HepG2 (cell line): ENCODE data around the gene TTLL10. TPM values are rescaled to one million over a fixed set of nuclear protein-coding genes. Genes with fewer than 3 reads are reported as not detected.

Source experiments
- FOXK2 ChIP-seq: fragments of 450-650 bp; IDR thresholded peaks from 2 replicates; pipeline ENCODE4 v1.6.1; 2016
- GFI1 ChIP-seq: sonication (generic); formaldehyde crosslinking; IDR thresholded peaks from 2 replicates; pipeline ENCODE4 v1.5.0; 2020; ENCODE audit warnings: missing genetic modification reagents, mild to moderate bottlenecking, borderline replicate concordance
- MED8 ChIP-seq: sonication (generic); formaldehyde crosslinking; IDR thresholded peaks from 2 replicates; pipeline ENCODE4 v1.8.1; 2023; ENCODE audit warnings: mild to moderate bottlenecking, missing genetic modification reagents; ENCODE audit not compliant: insufficient replicate concordance
- PHF8 ChIP-seq: sonication (generic); formaldehyde crosslinking; IDR thresholded peaks from 2 replicates; pipeline ENCODE4 v1.5.0; 2020; ENCODE audit warnings: missing genetic modification reagents
- REPIN1 ChIP-seq: sonication (generic); formaldehyde crosslinking; IDR thresholded peaks from 2 replicates; pipeline ENCODE4 v1.8.0; 2022; ENCODE audit warnings: missing genetic modification reagents, low read depth, mild to moderate bottlenecking, borderline replicate concordance
- SRY ChIP-seq: sonication (generic); formaldehyde crosslinking; IDR thresholded peaks from 2 replicates; pipeline ENCODE4 v1.8.0; 2022; ENCODE audit warnings: mild to moderate bottlenecking, missing genetic modification reagents
- TCF7 ChIP-seq: sonication (generic); IDR thresholded peaks from 2 replicates; pipeline ENCODE4 v1.6.1; 2016; ENCODE audit warnings: antibody characterized with exemption, low read depth
- XRCC5 ChIP-seq: fragments of 200-400 bp; formaldehyde crosslinking; optimal IDR thresholded peaks from 2 replicates; pipeline ENCODE3; 2017; ENCODE audit warnings: mild to moderate bottlenecking, low read length
- ZBTB7A ChIP-seq: sonication (generic); formaldehyde crosslinking; IDR thresholded peaks from 2 replicates; pipeline ENCODE4 v1.8.0; 2022; ENCODE audit warnings: mild to moderate bottlenecking, missing genetic modification reagents
- ZC3H4 ChIP-seq: sonication (generic); formaldehyde crosslinking; IDR thresholded peaks from 2 replicates; pipeline ENCODE4 v1.4.0; 2020; ENCODE audit warnings: missing genetic modification reagents, borderline replicate concordance
- ZKSCAN1 ChIP-seq: fragments of 150-350 bp; IDR thresholded peaks from 2 replicates; pipeline ENCODE4 v1.6.1; 2014; ENCODE audit warnings: low read length
- ZNF431 ChIP-seq: sonication (generic); formaldehyde crosslinking; IDR thresholded peaks from 2 replicates; pipeline ENCODE4 v1.9.0; 2022; ENCODE audit warnings: missing genetic modification reagents, low read depth, mild to moderate bottlenecking, borderline replicate concordance
- ZNF607 ChIP-seq: sonication (generic); formaldehyde crosslinking; IDR thresholded peaks from 2 replicates; pipeline ENCODE4 v1.5.1; 2020; ENCODE audit warnings: missing genetic modification reagents, mild to moderate bottlenecking, borderline replicate concordance
- ZNF75D ChIP-seq: sonication (generic); formaldehyde crosslinking; IDR thresholded peaks from 2 replicates; pipeline ENCODE4 v1.8.1; 2023; ENCODE audit warnings: missing genetic modification reagents, mild to moderate bottlenecking, borderline replicate concordance
- ZSCAN21 ChIP-seq: sonication (generic); formaldehyde crosslinking; IDR thresholded peaks from 2 replicates; pipeline ENCODE4 v1.8.0; 2022; ENCODE audit warnings: mild to moderate bottlenecking, missing genetic modification reagents, moderate library complexity, borderline replicate concordance
- polyA plus RNA-seq, 8 experiments: library from polyadenylated mRNA; depleted of rRNA in 3 of 8; stranded (reverse) in 7 of 8; unstranded in 1 of 8; fragments of >200 nt; fragmentation: Illumina TruSeq in 4 of 8; extraction: Trizol in 4 of 8; gene quantifications; 2 replicates each; pipeline versions ENCODE4 v1.2.1 to v1.2.3, GENCODE V29; 2011 to 2016; ENCODE audit warnings: low read depth in 4 of 8, missing spikeins in 1 of 8, mixed read lengths in 1 of 8; ENCODE audit not compliant: insufficient read depth in 1 of 8
- total RNA-seq, 5 experiments: library from RNA; depleted of rRNA; stranded (reverse); fragments of >200 nt; fragmentation: Illumina TruSeq; extraction: Trizol; gene quantifications; 2 replicates each; pipeline ENCODE4 v1.2.3, GENCODE V29; 2016; ENCODE audit warnings: low read depth in 1 of 5
- TF ChIP-seq, protein P1 (sequence below): IDR thresholded peaks from 2 replicates; pipeline ENCODE4 v1.6.1; 2016; ENCODE audit warnings: control low read depth
- TF ChIP-seq, protein P2 (sequence below): sonication (generic); formaldehyde crosslinking; IDR thresholded peaks from 2 replicates; pipeline ENCODE4 v1.4.0; 2020; ENCODE audit warnings: missing genetic modification reagents
- TF ChIP-seq, protein P3 (sequence below): sonication (generic); formaldehyde crosslinking; IDR thresholded peaks from 2 replicates; pipeline ENCODE4 v1.5.0; 2020; ENCODE audit warnings: missing genetic modification reagents
- TF ChIP-seq, protein P4 (sequence below): sonication (generic); formaldehyde crosslinking; IDR thresholded peaks from 2 replicates; pipeline ENCODE4 v1.4.0; 2020; ENCODE audit warnings: mild to moderate bottlenecking, missing genetic modification reagents

TTLL10 gene
- total and polyA plus RNA-seq, 2 of the 13 experiments (the other 11 are each of a cell fraction or from before 2014, with no cell fraction given) = not detected

DNA sequence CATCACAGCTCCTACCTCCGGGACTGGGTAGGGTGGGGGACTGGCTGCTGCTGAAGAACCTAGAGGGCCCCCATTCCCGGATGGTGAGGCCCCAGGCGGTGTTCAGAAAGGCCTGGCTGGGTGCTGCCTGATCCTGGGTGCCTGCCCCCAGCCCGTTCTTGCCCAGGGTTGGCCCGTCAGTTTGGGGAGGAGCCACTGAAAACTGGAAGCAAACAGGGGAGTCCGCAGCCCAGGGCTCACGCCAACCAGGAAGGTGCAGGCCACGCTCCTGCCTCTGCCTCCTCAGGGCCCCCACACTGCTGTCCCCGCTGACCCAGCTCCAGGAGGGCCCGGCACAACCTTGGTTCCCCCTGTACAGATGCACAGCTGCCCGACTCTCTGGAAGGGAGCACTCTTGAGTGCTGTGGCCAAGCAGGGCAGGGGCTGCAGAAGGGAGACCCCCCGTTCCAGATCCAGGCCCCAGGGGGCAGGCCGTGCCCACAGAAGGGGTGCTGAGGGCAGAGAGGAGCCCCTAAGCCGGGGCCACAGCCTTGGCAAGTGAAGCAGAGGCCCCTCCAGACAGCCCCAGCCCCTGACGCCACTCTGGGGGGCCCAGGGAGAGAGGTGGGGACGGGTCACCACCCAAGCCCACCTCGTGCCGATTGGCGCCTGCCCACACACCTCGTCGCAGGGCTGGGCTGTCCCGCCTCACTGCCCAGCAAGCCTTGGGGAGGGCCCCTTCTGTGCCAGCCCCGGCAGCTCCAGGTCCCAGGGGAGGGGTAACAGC lies 67.3 kb downstream of the TTLL10 start (continued):
- no peak for TF ChIP-seq MED8 (CRISPR knock-in tag)
- TF ChIP-seq REPIN1 = no peak
- no peak for TF ChIP-seq ZNF607
- no peak for TF ChIP-seq TCF7
- TF ChIP-seq, protein P1, sequence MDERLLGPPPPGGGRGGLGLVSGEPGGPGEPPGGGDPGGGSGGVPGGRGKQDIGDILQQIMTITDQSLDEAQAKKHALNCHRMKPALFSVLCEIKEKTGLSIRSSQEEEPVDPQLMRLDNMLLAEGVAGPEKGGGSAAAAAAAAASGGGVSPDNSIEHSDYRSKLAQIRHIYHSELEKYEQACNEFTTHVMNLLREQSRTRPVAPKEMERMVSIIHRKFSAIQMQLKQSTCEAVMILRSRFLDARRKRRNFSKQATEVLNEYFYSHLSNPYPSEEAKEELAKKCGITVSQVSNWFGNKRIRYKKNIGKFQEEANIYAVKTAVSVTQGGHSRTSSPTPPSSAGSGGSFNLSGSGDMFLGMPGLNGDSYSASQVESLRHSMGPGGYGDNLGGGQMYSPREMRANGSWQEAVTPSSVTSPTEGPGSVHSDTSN (CRISPR knock-in tag) = no peak
- TF ChIP-seq ZKSCAN1 = no peak
- no peak for TF ChIP-seq ZNF75D (CRISPR knock-in tag)
- TF ChIP-seq ZC3H4 (CRISPR knock-in tag) = no peak
- peak; percentile 38; the same call in 1 of the 2 replicates for TF ChIP-seq PHF8 (CRISPR knock-in tag)
- TF ChIP-seq ZSCAN21 (CRISPR knock-in tag) = no peak
- TF ChIP-seq ZBTB7A = 0 out of 2 replicates have a peak, but pooled peaks have one; percentile 71
- TF ChIP-seq, protein P2, sequence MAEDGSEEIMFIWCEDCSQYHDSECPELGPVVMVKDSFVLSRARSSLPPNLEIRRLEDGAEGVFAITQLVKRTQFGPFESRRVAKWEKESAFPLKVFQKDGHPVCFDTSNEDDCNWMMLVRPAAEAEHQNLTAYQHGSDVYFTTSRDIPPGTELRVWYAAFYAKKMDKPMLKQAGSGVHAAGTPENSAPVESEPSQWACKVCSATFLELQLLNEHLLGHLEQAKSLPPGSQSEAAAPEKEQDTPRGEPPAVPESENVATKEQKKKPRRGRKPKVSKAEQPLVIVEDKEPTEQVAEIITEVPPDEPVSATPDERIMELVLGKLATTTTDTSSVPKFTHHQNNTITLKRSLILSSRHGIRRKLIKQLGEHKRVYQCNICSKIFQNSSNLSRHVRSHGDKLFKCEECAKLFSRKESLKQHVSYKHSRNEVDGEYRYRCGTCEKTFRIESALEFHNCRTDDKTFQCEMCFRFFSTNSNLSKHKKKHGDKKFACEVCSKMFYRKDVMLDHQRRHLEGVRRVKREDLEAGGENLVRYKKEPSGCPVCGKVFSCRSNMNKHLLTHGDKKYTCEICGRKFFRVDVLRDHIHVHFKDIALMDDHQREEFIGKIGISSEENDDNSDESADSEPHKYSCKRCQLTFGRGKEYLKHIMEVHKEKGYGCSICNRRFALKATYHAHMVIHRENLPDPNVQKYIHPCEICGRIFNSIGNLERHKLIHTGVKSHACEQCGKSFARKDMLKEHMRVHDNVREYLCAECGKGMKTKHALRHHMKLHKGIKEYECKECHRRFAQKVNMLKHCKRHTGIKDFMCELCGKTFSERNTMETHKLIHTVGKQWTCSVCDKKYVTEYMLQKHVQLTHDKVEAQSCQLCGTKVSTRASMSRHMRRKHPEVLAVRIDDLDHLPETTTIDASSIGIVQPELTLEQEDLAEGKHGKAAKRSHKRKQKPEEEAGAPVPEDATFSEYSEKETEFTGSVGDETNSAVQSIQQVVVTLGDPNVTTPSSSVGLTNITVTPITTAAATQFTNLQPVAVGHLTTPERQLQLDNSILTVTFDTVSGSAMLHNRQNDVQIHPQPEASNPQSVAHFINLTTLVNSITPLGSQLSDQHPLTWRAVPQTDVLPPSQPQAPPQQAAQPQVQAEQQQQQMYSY (CRISPR knock-in tag) = no peak
- no peak for TF ChIP-seq FOXK2
- no peak for TF ChIP-seq ZNF431
- TF ChIP-seq, protein P3, sequence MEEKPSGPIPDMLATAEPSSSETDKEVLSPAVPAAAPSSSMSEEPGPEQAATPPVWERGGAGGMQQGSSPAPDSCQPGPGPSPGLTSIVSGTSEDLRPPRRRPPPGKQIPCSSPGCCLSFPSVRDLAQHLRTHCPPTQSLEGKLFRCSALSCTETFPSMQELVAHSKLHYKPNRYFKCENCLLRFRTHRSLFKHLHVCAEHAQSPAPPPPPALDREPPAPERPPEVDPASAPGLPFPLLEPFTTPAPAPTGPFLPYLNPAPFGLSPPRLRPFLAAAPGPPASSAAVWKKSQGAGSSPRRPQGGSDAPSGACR = no peak
- TF ChIP-seq XRCC5 = peak; percentile 68
- TF ChIP-seq SRY = no peak
- TF ChIP-seq, protein P4, sequence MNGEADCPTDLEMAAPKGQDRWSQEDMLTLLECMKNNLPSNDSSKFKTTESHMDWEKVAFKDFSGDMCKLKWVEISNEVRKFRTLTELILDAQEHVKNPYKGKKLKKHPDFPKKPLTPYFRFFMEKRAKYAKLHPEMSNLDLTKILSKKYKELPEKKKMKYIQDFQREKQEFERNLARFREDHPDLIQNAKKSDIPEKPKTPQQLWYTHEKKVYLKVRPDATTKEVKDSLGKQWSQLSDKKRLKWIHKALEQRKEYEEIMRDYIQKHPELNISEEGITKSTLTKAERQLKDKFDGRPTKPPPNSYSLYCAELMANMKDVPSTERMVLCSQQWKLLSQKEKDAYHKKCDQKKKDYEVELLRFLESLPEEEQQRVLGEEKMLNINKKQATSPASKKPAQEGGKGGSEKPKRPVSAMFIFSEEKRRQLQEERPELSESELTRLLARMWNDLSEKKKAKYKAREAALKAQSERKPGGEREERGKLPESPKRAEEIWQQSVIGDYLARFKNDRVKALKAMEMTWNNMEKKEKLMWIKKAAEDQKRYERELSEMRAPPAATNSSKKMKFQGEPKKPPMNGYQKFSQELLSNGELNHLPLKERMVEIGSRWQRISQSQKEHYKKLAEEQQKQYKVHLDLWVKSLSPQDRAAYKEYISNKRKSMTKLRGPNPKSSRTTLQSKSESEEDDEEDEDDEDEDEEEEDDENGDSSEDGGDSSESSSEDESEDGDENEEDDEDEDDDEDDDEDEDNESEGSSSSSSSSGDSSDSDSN (CRISPR knock-in tag) = no peak; the same call in 1 of the 2 replicates
- TF ChIP-seq GFI1 (CRISPR knock-in tag) = no peak
